KOPT-K1 (cell line): ENCODE results near the gene COL4A1.

Experiments
- H3K27ac ChIP-seq: fragments of 200-600 bp; sonication (generic); 2 replicates; pipeline ENCODE4 v1.5.1; 2016; ENCODE audit warnings: antibody characterized with exemption, mild to moderate bottlenecking, low read depth, low read length; ENCODE audit not compliant: poor library complexity, severe bottlenecking
- H3K36me3 ChIP-seq: fragments of 200-600 bp; sonication (generic); 2 replicates; pipeline ENCODE4 v1.5.1; 2017; ENCODE audit warnings: antibody characterized with exemption, mild to moderate bottlenecking, low read length, moderate library complexity; ENCODE audit not compliant: insufficient read depth
- H3K9me3 ChIP-seq: fragments of 200-600 bp; sonication (generic); 2 replicates; pipeline ENCODE4 v1.5.1; 2017; ENCODE audit warnings: antibody characterized with exemption, low read length, mild to moderate bottlenecking; ENCODE audit not compliant: insufficient read depth, poor library complexity, severe bottlenecking

The COL4A1 gene

DNA sequence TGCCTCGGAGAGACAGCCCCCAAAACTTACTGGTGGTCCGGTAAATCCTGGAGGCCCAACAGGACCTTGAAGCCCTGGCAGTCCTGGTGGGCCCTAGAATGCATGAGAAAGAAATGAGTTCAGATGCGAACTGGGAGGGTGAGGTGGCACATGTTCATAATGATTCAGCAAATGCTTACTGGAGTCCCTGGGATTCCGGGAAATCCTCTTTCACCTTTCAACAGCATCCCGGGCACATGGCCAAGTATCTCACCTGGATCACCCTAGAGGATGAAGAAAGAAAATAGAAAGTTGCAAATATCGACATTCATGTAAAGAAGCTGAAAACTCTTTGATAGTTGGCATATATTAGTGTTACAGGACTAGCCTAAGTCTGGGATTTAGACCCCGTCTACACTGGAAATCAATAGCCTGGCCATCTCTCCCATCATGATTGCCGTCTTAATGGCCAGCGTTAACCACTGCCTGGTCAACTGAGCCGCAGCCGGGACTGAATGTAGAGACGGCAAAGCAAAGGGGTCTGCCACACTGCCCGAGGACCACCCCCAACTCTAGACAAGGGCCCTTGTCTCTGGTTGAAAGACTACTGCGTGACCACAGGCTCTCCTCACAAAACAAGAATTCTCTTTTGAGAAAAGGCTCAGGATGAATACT, 96.9 kb downstream of the COL4A1 start:
- Histone ChIP-seq H3K9me3 (no peaks in the 10 kb centered on the region), H3K36me3 (no peaks in the 10 kb centered on the region), H3K27ac (no peak overlapping the region)

- Histone ChIP-seq H3K27ac (no peak overlapping the region), H3K36me3 (no peaks in the 10 kb centered on the region), H3K9me3 (no peaks in the 10 kb centered on the region)
Measured at GRCh38 chr13:110208116-110208515, 98.8 kb downstream of the COL4A1 start.

GRCh38 chr13:110206996-110207395, 100.0 kb downstream of the COL4A1 start:
- Histone ChIP-seq H3K36me3 (no peaks in the 10 kb centered on the region), H3K27ac (no peak overlapping the region), H3K9me3 (no peaks in the 10 kb centered on the region)

DNA sequence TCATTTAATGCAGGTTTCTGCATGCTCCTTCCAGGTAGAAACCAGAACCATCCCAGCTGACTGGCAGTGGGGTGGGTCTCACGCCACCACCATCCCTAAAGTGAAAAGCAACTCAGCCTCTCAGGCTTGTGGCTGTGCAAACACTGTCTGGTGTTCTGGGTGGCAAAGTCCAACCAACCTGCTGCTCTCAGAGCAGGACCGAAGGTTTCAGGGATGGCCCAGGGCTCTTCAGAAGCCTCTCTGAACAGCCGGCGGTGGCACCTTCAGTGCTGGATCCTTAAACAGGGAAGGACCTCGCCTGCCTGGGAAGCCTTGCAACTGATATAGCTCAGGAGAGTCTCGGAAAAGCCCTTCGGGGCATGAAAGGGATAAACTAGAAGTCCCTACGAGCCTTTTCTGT, 100.8 kb downstream of the COL4A1 start:
- H3K36me3 ChIP-seq: no peaks in the 10 kb centered on the region
- no peaks in the 10 kb centered on the region for H3K9me3 ChIP-seq
- no peak overlapping the region for H3K27ac ChIP-seq

DNA sequence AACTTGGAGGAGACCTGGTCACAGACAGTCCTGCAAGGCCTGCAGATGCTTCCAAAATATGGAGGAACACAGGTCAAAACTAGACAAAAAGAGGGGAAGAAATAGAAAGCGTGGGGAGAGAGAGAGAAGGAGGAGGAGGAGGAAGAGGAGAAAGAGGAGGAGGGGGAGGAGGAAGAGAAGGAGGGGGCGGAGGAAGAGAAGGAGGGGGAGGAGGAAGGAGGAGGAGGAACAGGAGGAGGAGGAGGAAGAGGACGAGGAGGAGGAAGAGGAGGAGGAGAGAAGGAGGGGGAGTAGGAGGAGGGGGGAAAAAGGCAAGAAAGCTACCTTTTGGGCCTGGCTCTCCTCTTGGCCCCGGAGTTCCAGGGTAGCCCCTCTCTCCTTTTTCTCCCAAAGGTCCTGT, 105.8 kb downstream of the COL4A1 start:
- Histone ChIP-seq H3K9me3 (no peaks in the 10 kb centered on the region), H3K36me3 (no peaks in the 10 kb centered on the region), H3K27ac (no peak overlapping the region)

DNA sequence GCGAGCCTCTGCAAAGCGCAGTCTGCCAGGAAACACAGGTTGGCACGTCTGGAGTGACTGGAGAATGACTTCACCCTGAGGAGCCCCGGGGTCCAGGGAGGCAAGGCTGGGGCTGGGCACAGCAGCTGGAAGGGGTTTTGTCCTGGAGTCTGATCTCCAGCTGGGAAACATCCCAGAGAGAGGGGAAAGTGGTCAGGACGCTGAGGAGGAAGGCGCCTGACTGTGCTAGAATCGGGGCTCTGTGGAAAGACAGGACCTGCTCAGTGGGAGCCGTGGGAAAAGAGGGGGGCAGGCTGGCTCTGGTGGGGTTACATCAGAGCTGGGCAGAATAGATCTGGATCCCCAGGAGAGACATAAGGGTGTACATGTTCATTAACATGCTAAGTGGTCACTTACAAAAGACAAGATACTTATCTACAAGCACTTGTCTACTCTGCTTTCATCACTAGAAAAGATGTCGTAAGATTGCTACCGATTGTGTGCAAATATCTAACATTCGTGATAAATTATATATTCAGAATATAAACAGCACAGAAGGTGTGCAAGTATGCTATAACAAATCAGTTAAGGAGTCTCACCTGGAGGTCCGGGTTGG, 106.6 kb downstream of the COL4A1 start:
- Histone ChIP-seq H3K27ac (no peak overlapping the region), H3K36me3 (no peaks in the 10 kb centered on the region), H3K9me3 (no peaks in the 10 kb centered on the region)

- Histone ChIP-seq H3K36me3 (no peaks in the 10 kb centered on the region), H3K27ac (no peak overlapping the region), H3K9me3 (no peaks in the 10 kb centered on the region)
Measured at GRCh38 chr13:110199046-110199831, 107.7 kb downstream of the COL4A1 start.

GRCh38 chr13:110197471-110197870, 109.5 kb downstream of the COL4A1 start:
- no peaks in the 10 kb centered on the region for H3K36me3 ChIP-seq
- no peaks in the 10 kb centered on the region for H3K9me3 ChIP-seq
- no peak overlapping the region for H3K27ac ChIP-seq

- no peaks in the 10 kb centered on the region for H3K9me3 ChIP-seq
- no peak overlapping the region for H3K27ac ChIP-seq
- no peaks in the 10 kb centered on the region for H3K36me3 ChIP-seq
Measured at GRCh38 chr13:110197026-110197425, 109.9 kb downstream of the COL4A1 start.

- Histone ChIP-seq H3K36me3 (no peaks in the 10 kb centered on the region), H3K27ac (no peak overlapping the region), H3K9me3 (no peaks in the 10 kb centered on the region)
Measured at GRCh38 chr13:110195547-110196485, 111.1 kb downstream of the COL4A1 start.

- Histone ChIP-seq H3K9me3 (no peaks in the 10 kb centered on the region), H3K27ac (no peak overlapping the region), H3K36me3 (no peaks in the 10 kb centered on the region)
Measured at GRCh38 chr13:110194451-110194850, 112.5 kb downstream of the COL4A1 start.

DNA sequence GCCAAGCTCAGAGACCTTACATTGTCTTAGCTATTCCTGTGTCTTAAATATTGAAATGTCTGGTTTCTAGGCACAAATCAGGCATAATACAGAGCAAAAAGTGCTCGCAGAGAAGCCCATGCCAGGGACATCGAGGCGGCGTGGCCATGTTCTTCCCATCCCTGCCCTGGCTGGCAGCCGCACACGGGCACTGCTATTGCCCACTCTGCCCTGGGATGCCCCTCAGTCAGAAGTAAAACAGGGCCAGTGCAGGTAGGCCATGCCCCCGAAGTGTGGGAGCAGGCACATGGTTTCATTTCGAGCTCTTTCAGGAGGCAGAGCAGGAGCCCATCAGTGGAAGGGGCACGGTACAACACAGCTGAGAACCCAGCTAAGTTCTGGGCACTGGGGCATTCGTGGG, 113.5 kb downstream of the COL4A1 start:
- Histone ChIP-seq H3K27ac (no peak overlapping the region), H3K9me3 (no peaks in the 10 kb centered on the region), H3K36me3 (no peaks in the 10 kb centered on the region)

- no peaks in the 10 kb centered on the region for H3K9me3 ChIP-seq
- no peak overlapping the region for H3K27ac ChIP-seq
- no peaks in the 10 kb centered on the region for H3K36me3 ChIP-seq
Measured at GRCh38 chr13:110192472-110192871, 114.5 kb downstream of the COL4A1 start.

GRCh38 chr13:110187641-110188161, 119.3 kb downstream of the COL4A1 start:
- H3K27ac ChIP-seq: no peak overlapping the region
- no peaks in the 10 kb centered on the region for H3K9me3 ChIP-seq
- no peaks in the 10 kb centered on the region for H3K36me3 ChIP-seq
